Fibroblast of pulmonary artery (primary cell): ENCODE data around the gene RPL27.
A peak's percentile ranks its signal among the peaks of the same experiment; 100 is the strongest.

Experiments used
- DNase-seq: peaks from one replicate; pipeline ENCODE4 v3.0.0-alpha.2; 2010; ENCODE audit warnings: low read depth
- H3K4me3 ChIP-seq: replicated peaks from 2 replicates; pipeline ENCODE4 v1.5.1; 2011; ENCODE audit warnings: low read depth, mild to moderate bottlenecking, control low read depth, low read length, moderate library complexity
- CTCF ChIP-seq: IDR thresholded peaks from 2 replicates; pipeline ENCODE4 v1.5.1; 2011; ENCODE audit warnings: mild to moderate bottlenecking, control low read depth, low read length, inconsistent platforms; ENCODE audit errors: missing control alignments

RPL27 gene

GRCh38 chr17:43011728-43012472 lies 13.7 kb downstream of the RPL27 start:
- no peak for TF ChIP-seq CTCF
- H3K4me3 ChIP-seq = no peak overlapping the region
- no peak for DNase-seq

GRCh38 chr17:43013296-43013695 lies 15.1 kb downstream of the RPL27 start:
- DNase-seq = no peak
- no peak overlapping the region for H3K4me3 ChIP-seq
- TF ChIP-seq CTCF = no peak

GRCh38 chr17:43014020-43014648 lies 15.9 kb downstream of the RPL27 start:
- DNase-seq = no peak
- no peak overlapping the region for H3K4me3 ChIP-seq
- no peak for TF ChIP-seq CTCF

GRCh38 chr17:43014649-43015542 lies 16.7 kb downstream of the RPL27 start:
- TF ChIP-seq CTCF = no peak

GRCh38 chr17:43015579-43015978 lies 17.4 kb downstream of the RPL27 start:
- DNase-seq = peak; percentile 32
- no peak overlapping the region for H3K4me3 ChIP-seq
- TF ChIP-seq CTCF = no peak

More at GRCh38 chr17:43014649-43015542, 16.7 kb downstream of the RPL27 start:
- H3K4me3 ChIP-seq = no peak overlapping the region
- no peak for DNase-seq

GRCh38 chr17:43016216-43016615 lies 18.0 kb downstream of the RPL27 start:
- no peak for DNase-seq
- no peak for TF ChIP-seq CTCF
- no peak overlapping the region for H3K4me3 ChIP-seq
